GM04503 (cell line): Measurements from ENCODE around the gene ZNF17.

ENCODE experiments used
- DNase-seq: peaks from one replicate; pipeline ENCODE4 v3.0.0-alpha.2; 2012; ENCODE audit warnings: low read depth

Gene ZNF17

DNA sequence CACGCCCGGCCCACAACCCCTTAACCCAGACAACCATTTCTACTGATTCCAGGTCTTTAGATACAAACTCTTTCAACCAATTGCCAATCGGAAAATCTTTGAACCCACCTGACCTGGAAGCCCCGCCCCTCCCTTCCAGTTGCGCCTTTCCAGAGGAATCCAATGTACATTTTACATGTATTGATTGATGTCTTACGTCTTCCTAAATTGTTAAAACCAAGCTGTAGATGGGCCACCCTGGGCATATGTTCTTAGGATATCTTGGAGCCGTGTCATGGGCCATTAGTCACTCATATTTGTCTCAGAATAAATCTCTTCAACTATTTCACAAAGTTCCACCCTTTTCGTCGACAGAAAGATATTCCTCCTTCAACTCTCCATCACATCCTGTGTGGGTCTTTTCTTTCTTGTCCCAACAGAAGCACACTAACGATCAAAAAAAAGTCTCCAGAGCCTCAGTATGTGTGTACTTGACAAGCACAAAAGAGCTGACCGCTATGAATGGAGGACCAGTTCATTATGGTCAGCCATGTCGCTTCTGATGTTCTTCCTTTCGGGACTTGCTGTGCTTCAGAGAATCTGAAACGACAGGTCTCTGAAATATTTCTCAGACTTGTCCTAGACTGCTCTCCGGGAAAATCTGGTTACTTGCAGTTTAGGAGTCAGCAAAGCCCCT is 23.6 kb downstream of the ZNF17 start:
- no peak for DNase-seq

DNA sequence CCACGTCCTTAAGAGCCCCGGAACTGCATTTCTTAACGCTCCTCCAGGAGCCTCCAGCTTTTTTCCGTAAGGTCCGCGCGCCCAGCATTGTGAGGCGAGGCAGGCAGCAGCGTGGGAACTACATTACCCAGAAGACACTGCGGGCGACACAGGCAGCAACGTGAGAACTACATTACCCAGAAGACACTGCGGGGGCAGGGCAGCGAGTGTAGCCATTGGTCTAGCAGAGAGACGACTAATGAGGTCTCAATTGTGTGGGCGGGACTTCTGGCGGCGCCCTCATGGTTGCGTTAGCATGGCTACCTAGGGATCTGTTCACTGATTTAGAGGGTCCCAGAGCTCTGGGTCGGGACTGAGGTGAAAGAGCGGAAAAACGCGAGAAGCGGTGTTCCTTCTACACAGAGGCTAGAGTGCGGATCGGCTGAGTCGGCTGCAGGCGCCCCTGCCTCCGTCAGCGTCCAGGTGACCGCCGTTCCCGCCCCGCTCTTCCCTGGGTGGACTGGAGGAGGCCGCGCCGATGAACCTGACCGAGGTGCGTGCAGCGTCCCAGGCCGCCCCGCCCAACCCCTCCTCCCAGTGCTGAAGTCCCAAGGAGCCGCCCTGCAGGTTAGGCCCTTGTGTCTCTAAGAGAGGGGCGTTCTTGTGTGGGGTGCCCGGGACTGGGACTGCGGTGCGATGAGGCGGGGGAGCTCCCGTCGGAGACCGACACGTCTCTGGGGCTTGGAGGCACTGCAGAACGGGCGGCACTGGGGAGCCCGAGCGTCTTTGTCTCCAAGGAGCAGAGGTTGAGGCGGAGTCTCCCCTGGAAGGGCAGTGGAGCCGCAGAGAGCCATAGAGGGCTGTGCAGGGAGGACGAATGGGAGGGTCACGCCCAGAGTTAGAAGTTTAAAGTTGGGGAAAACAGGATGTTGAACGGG is 24.4 kb downstream of the ZNF17 start, which contains the start of gene ZNF749:
Gene ZNF749, plus strand, starts transcription at position 264 of the 917 bp plus-strand sequence. Its CDS starts 254 bp downstream, at position 518.
- peak; percentile 85 for DNase-seq

DNA sequence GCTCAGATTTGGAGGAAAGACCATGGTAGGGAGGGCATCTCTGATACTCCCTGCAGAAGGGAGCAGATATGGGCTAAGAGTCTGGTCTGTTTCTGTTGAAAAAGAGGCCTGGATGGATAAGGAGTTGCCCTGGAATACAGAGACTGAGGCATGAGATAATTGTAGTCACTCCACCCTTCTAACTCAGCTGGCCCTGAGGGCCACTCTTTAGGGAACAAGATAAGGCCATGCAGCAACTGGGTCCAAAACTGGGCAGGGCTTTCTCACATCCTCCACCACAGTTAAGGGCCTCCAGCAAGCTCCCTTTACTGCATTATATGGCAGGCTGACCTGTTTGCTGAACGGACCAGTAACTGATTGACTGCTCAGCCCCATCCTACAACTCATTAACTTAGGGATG is 25.5 kb downstream of the ZNF17 start:
- no peak for DNase-seq

DNA sequence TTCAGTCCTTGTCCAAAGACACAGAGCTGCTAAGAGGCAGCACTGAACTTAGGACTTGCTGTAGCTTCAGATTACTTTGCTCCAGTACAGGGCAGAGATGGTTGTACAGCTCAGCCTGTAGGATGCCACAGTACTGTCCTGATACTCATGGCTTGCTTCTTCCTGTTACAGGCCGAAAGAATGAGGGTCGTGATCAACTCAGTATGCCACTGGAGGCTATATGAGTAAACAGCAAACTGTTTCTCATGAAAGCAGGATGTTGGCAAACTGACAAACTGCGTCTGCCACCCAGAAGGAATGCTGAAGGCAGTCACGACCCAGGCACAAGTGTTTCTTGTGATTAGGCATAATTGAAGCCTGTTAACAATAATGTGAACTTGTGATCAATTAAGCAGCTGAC is 27.0 kb downstream of the ZNF17 start:
- DNase-seq = no peak

DNA sequence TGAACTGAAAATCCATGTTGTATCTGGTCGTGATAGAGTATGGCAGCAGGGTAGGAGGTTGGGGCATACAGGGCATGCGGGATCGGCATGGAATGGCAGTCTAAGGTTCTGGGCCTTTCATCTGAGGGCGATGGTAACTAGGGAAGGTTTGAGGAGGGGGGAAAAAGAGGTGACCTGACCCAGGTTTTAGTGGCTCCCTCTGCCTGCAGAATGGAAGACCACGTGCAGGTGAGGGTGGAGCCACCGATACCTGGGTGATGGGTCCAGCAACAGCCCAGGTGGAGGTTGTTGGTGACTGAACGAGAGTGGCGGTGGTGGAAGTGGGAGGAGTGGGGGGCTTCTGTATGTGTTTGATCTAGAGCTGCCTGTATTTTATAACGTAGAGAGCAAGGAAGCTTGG is 28.0 kb downstream of the ZNF17 start:
- DNase-seq = no peak

DNA sequence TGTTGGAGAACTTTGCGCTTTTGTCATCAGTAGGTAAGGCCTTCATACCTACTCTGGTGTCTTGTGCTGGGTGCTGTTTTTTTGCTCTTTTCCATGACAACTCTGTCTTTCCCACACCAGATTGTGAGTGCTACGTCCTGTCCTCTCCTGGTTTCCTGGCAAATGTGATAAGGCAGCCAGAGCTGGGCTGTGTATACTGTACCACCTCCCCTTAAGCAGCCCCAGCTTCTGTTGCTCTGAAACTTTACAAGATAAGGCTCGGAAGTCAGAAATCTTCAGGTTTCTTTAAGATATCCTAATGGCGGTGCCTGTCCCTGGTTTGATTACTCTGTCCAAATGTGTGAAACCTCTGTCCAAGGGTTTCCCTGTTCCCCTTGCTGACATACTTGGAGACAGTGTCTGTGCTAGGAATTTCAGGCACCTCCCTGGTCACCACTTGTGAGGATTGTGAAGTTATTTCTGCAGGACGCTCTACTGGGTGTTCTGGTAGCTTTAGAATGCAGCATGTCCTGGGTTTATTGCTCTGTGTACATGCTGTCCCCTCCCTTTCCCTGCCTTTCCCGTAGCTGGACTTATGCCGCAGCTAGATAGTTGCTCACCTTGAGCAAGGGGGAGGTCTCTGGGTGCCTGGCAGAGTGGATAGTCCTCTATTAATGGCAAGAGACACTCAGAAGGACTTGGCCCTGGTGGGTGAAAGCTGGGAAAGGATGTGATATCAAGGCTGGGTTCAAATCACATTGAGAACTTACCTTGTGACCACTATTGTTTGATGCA is 31.2 kb downstream of the ZNF17 start:
- no peak for DNase-seq

DNA sequence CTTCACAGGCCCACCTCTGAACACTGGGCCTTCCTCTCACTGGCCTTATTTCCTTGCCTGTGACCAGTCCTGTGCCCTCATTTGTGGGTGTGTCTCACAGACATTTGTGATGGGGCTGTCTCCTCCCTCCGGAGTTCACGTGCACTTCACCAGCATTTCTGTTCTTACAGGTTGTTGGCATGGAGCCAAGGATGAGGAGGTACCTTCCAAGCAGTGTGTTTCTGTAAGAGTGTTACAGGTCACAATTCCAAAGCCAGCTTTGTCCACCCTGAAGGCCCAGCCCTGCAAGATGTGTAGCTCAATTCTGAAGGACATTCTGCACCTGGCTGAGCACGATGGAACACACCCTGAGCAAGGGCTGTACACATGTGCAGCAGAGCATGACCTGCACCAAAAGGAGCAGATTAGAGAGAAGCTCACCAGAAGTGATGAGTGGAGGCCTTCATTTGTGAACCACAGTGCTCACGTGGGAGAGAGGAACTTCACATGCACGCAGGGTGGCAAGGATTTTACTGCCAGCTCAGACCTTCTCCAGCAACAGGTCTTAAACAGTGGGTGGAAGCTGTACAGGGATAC is 32.2 kb downstream of the ZNF17 start:
- no peak for DNase-seq

DNA sequence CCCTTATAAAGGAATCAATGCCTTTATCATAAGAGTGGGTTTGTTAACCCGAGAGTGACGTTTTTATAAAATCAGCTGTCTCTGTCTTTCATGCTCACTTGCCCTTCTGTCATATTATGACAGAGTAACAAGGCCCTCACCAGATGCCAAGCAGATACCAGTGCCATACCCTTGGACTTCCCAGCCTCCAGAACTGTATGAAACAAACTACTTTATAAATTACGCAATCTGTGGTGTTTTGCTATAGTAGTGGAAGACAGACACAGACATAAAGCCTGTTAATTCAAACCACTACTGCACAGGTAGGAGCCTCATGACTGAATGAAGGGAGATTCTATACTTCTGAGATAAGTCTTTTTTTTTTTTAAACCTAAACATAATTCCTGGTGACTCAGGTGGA is 41.3 kb downstream of the ZNF17 start:
- DNase-seq = no peak

DNA sequence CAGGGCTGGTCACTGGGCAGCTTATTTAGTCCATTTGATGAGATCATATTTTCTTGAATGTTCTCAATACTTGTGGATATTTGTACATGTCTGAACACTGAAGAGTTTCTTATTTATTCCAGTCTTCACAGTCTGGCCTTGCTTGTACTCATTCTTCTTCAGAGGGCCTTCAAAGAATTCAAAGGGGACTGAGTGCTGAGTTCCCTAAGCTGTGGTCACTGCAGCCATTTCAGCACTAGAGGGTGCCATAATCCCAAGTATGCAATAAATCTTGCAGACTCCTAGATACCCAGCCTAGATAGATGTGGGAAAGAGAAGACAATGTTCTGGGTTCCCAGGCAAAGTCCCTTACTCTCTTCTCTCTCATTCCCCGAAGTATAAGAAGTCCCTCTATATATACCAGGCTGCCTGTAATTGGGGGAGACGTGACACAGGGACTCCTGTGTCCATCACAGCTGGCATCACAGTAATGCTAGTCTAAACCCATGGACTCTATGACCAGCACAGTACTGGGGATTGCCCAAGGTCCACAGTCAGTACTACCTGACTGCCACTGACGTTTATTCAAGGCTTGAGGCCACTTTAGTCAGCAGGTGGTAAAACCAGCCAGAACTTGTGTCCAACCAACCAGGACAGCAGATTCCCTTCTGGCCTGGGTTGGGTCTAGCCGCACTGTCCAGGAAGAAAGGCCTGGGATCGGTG is 54.9 kb downstream of the ZNF17 start:
- no peak for DNase-seq

DNA sequence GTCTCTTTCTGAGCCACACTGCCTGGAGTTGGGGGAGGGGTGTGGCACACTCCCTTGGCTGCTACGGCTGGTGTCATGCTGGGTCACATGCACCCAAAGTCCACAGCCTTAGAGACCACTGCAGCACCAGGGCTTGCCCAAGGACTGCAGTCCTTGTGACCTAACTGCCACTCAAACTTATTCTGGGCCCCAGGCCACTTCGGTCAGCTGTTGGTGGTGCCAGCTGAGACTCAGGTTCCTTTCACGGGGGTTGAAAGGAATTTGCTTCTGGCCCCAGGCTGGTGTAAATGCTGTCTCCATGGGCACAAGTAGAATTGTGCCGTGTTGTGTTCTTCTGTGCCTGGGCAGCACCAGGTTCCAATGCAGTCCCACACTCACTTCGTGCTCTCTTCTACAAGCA is 55.5 kb downstream of the ZNF17 start:
- DNase-seq = no peak
